Body of pancreas (tissue), 4 donors: ENCODE results near the gene ATF6B. TPM values are rescaled to one million over a fixed set of nuclear protein-coding genes. Genes with fewer than 3 reads are reported as not detected.

Experiments used
- ATAC-seq: fragments of 150-250 bp; one replicate; pipeline ENCODE4 v1.9.1; 2016
- DNase-seq, 4 donors: peaks; one replicate each; pipeline ENCODE4 v3.0.0-alpha.2; 2019
- H3K27ac ChIP-seq, 4 donors: fragments of 200-600 bp; sonication (generic); 1 replicate in 3 of 4; 2 replicates in 1 of 4; pipeline versions ENCODE4 v1.5.1 to v1.6.1; 2016 to 2019; ENCODE audit warnings: mild to moderate bottlenecking in 1 of 4, mixed read lengths in 1 of 4, moderate library complexity in 1 of 4
- H3K27me3 ChIP-seq, 2 donors: fragments of 200-600 bp; sonication (generic); one replicate each; pipeline ENCODE4 v1.6.0; 2016; ENCODE audit warnings: mild to moderate bottlenecking in 1 of 2
- H3K36me3 ChIP-seq, 2 donors: fragments of 200-600 bp; sonication (generic); replicated peaks in 1 of 2; 2 replicates each; pipeline ENCODE4 v1.5.1; 2016; ENCODE audit warnings: low read depth in 2 of 2; ENCODE audit not compliant: insufficient read depth in 1 of 2
- H3K4me1 ChIP-seq: fragments of 200-600 bp; sonication (generic); one replicate; pipeline ENCODE4 v1.6.0; 2016
- H3K4me3 ChIP-seq, 2 donors: fragments of 200-600 bp; sonication (generic); 1 replicate in 1 of 2; 2 replicates in 1 of 2; pipeline ENCODE4 v1.5.1; 2016 to 2019
- H3K9me3 ChIP-seq, 3 donors: fragments of 200-600 bp; sonication (generic); 1 replicate in 2 of 3; 2 replicates in 1 of 3; pipeline ENCODE4 v1.5.1; 2016
- CTCF ChIP-seq, 7 experiments: fragments of 450-650 bp in 4 of 7; fragments of 200-600 bp in 3 of 7; sonication (generic) in 3 of 7; IDR thresholded peaks; one replicate each; pipeline ENCODE4 v1.5.1; 2016 to 2019; ENCODE audit warnings: antibody characterized with exemption in 7 of 7
- POLR2A ChIP-seq, 3 donors: fragments of 450-650 bp; IDR thresholded peaks; one replicate each; pipeline ENCODE4 v1.6.1; 2016; ENCODE audit warnings: antibody characterized with exemption in 3 of 3, mild to moderate bottlenecking in 2 of 3
- WGBS, 2 donors: methylation state at CpG; one replicate each; pipeline ENCODE4 v1.1.5; 2017; 5-methylcytosine and 5-hydroxymethylcytosine counted together
- intact Hi-C: fragments of 100-400 bp; cut with DNase I; formaldehyde crosslinking; loops from one replicate; pipeline ENCODE4 v1.15.1; 2023
- total RNA-seq, 2 donors: library from RNA; depleted of rRNA; stranded (reverse); fragments of >200 nt; gene quantifications; one replicate each; pipeline ENCODE4 v1.1.0, GENCODE V29; 2016

Gene ATF6B
- total RNA-seq, 2 donors from 2014 or later, result 26.5 to 32.3 TPM

- intact Hi-C loops, result no loop called here
- peaks cover 0 to 1% of the 10 kb centered on the region in 2 donors for H3K36me3 ChIP-seq
- no peak overlapping the region for H3K4me3 ChIP-seq
- TF ChIP-seq POLR2A (IDR thresholded peaks at IDR 0.05), result no peak
- TF ChIP-seq CTCF (IDR thresholded peaks at IDR 0.05), result no peak
- ATAC-seq (no peak), DNase-seq (no peak)
- H3K4me1 ChIP-seq, result no peaks in the 10 kb centered on the region
- H3K9me3 ChIP-seq, result no peaks in the 10 kb centered on the region
- H3K27ac ChIP-seq, result no peak overlapping the region
- H3K27me3 ChIP-seq, result no peaks in the 10 kb centered on the region
- WGBS, 2 donors, result 82 to 96% methylated on average over 16 to 29 of the region's 30 CpGs
Measured at GRCh38 chr6:32166411-32167061, 38.5 kb upstream of the ATF6B start.

- intact Hi-C loops, result no loop called here
- no peaks in the 10 kb centered on the region for H3K27me3 ChIP-seq
- H3K4me3 ChIP-seq, result no peak within 1 kb of the TSS
Measured at GRCh38 chr6:32164295-32164694, 36.2 kb upstream of the ATF6B start, which contains the start of gene EGFL8. TSS of gene EGFL8 (plus strand) at chr6:32164595. CDS start at chr6:32166166, 1,571 bp downstream.

GRCh38 chr6:32163559-32164258, 35.7 kb upstream of the ATF6B start:
- no peak overlapping the region for H3K4me3 ChIP-seq
- ATAC-seq (peak; percentile 16), DNase-seq (no peak)
- intact Hi-C loops, result no loop called here
- peaks cover 0 to 1% of the 10 kb centered on the region in 2 donors for H3K36me3 ChIP-seq
- no peak for TF ChIP-seq POLR2A (IDR thresholded peaks at IDR 0.05)
- TF ChIP-seq CTCF (IDR thresholded peaks at IDR 0.05), result no peak
- 85 to 86% methylated on average over 6 to 7 of the region's 7 CpGs for WGBS, 2 donors
- peak overlapping the region in 2 of 4 donors; percentile 9 to 18 for H3K27ac ChIP-seq
- H3K27me3 ChIP-seq, result no peaks in the 10 kb centered on the region
- no peaks in the 10 kb centered on the region for H3K4me1 ChIP-seq
- no peaks in the 10 kb centered on the region for H3K9me3 ChIP-seq

More at GRCh38 chr6:32164295-32164694, 36.2 kb upstream of the ATF6B start, which contains the start of gene EGFL8:
- DNase-seq (no peak), ATAC-seq (no peak)
- Histone ChIP-seq H3K4me1 (no peaks in the 10 kb centered on the region), H3K9me3 (no peaks in the 10 kb centered on the region), H3K36me3 (peaks cover 0 to 1% of the 10 kb centered on the region in 2 donors), H3K27ac (peak within 1 kb of the TSS in 2 of 4 donors; percentile 9 to 18)
- no peak for TF ChIP-seq CTCF (IDR thresholded peaks at IDR 0.05)
- TF ChIP-seq POLR2A (IDR thresholded peaks at IDR 0.05), result no peak

GRCh38 chr6:32158052-32158451, 30.0 kb upstream of the ATF6B start:
- Histone ChIP-seq H3K27ac (no peak overlapping the region), H3K4me3 (no peak overlapping the region), H3K36me3 (no peaks in the 10 kb centered on the region), H3K27me3 (no peaks in the 10 kb centered on the region), H3K4me1 (peaks cover 23% of the 10 kb centered on the region), H3K9me3 (no peaks in the 10 kb centered on the region)
- TF ChIP-seq POLR2A (IDR thresholded peaks at IDR 0.05) (no peak), CTCF (IDR thresholded peaks at IDR 0.05) (no peak)
- intact Hi-C loops, result loop anchor here (5.0 kb wide), 1 partner anchor 41 kb away; no protein-coding TSS in a partner anchor
- DNase-seq, result no peak
- ATAC-seq, result no peak
